OCI-LY7 (cell line): ENCODE measurements around the gene AGMO.

Source experiments
- EZH2phosphoT487 ChIP-seq: fragments of 200-600 bp; sonication (generic); IDR thresholded peaks from 2 replicates; pipeline ENCODE4 v1.6.1; 2018; ENCODE audit warnings: low read depth, borderline replicate concordance, mild to moderate bottlenecking, mixed run types, antibody characterized with exemption, low read length, moderate library complexity, mixed read lengths
- TF ChIP-seq, protein P1 (sequence below): fragments of 200-600 bp; sonication (generic); conservative IDR thresholded peaks from 2 replicates; pipeline ENCODE4 v1.5.1; 2014; ENCODE audit warnings: mild to moderate bottlenecking, antibody characterized with exemption, low read length, moderate library complexity, mixed read lengths

DNA sequence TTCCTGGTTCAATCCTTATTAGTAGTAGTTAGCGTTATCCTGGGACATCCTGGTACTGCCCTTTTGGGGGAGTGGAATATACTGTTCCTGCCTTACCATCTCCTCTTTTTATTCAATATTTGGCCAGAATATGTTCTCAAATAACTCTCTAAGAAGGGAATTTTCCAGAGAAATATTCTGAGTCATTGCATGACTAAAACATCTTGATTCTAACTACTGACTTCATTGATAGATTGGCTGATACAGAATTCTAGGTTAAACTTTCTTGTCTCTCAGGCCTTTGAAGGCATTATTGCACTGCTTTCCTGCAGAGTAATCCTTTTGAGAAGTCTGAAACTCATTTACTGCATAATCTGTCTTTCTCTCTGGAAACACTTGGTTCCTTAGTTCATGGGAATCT, 383.8 kb downstream of the AGMO start:
- TF ChIP-seq, protein P1, sequence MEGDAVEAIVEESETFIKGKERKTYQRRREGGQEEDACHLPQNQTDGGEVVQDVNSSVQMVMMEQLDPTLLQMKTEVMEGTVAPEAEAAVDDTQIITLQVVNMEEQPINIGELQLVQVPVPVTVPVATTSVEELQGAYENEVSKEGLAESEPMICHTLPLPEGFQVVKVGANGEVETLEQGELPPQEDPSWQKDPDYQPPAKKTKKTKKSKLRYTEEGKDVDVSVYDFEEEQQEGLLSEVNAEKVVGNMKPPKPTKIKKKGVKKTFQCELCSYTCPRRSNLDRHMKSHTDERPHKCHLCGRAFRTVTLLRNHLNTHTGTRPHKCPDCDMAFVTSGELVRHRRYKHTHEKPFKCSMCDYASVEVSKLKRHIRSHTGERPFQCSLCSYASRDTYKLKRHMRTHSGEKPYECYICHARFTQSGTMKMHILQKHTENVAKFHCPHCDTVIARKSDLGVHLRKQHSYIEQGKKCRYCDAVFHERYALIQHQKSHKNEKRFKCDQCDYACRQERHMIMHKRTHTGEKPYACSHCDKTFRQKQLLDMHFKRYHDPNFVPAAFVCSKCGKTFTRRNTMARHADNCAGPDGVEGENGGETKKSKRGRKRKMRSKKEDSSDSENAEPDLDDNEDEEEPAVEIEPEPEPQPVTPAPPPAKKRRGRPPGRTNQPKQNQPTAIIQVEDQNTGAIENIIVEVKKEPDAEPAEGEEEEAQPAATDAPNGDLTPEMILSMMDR: no peak
- TF ChIP-seq EZH2phosphoT487: no peak
